GM12878 (cell line): ENCODE measurements around the gene FMNL2.

Source experiments
- CEBPB ChIP-seq, 2 experiments: fragments of 150-350 bp in 1 of 2; IDR thresholded peaks; 2 replicates each; pipeline ENCODE4 v1.6.1; 2012 to 2014; ENCODE audit warnings: low read depth in 2 of 2, low read length in 2 of 2, borderline replicate concordance in 1 of 2, inconsistent platforms in 1 of 2
- CREB1 ChIP-seq: IDR thresholded peaks from 2 replicates; pipeline ENCODE4 v1.6.1; 2012; ENCODE audit warnings: low read depth, mild to moderate bottlenecking, inconsistent platforms
- CTCF ChIP-seq, 3 experiments: IDR thresholded peaks in 2 of 3; conservative IDR thresholded peaks in 1 of 3; 2 replicates each; pipeline ENCODE4 v1.5.1; 2011; ENCODE audit warnings: low read depth in 3 of 3, low read length in 3 of 3, mild to moderate bottlenecking in 3 of 3, control low read depth in 2 of 3, moderate library complexity in 2 of 3, inconsistent platforms in 1 of 3, mixed read lengths in 1 of 3; ENCODE audit not compliant: control insufficient read depth in 2 of 3, insufficient read depth in 1 of 3; ENCODE audit errors: extremely low read depth in 1 of 3
- EED ChIP-seq: sonication (generic); IDR thresholded peaks from 2 replicates; pipeline ENCODE4 v1.6.1; 2016; ENCODE audit warnings: antibody characterized with exemption, low read depth
- ELK1 ChIP-seq: IDR thresholded peaks from 2 replicates; pipeline ENCODE4 v1.6.1; 2012; ENCODE audit warnings: low read depth, low read length, improper control_type of control experiment
- KDM1A ChIP-seq: fragments of 200-600 bp; sonication (generic); IDR thresholded peaks from 2 replicates; pipeline ENCODE4 v1.6.1; 2016; ENCODE audit warnings: borderline replicate concordance
- MYC ChIP-seq: IDR thresholded peaks from 2 replicates; pipeline ENCODE4 v1.6.1; 2011; ENCODE audit warnings: mild to moderate bottlenecking, low read length, moderate library complexity, inconsistent platforms; ENCODE audit not compliant: insufficient read depth, insufficient replicate concordance, insufficient read length, severe bottlenecking
- NFIC ChIP-seq: IDR thresholded peaks from 2 replicates; pipeline ENCODE4 v1.6.1; 2012; ENCODE audit warnings: low read depth, mild to moderate bottlenecking, inconsistent platforms, low read length, moderate library complexity
- NR2C2 ChIP-seq: IDR thresholded peaks from 2 replicates; pipeline ENCODE4 v1.6.1; 2011; ENCODE audit warnings: borderline replicate concordance, low read depth; ENCODE audit not compliant: control insufficient read depth, insufficient read length
- POLR2A ChIP-seq: IDR thresholded peaks from 2 replicates; pipeline ENCODE4 v1.6.1; 2011; ENCODE audit warnings: low read depth, mild to moderate bottlenecking, low read length
- POLR2AphosphoS5 ChIP-seq: IDR thresholded peaks from 2 replicates; pipeline ENCODE4 v1.6.1; 2011; ENCODE audit warnings: mild to moderate bottlenecking, low read length, inconsistent platforms
- RAD21 ChIP-seq: IDR thresholded peaks from 2 replicates; pipeline ENCODE4 v1.6.1; 2011; ENCODE audit warnings: mild to moderate bottlenecking, low read depth, low read length, moderate library complexity; ENCODE audit not compliant: insufficient read depth
- TBL1XR1 ChIP-seq: IDR thresholded peaks from 2 replicates; pipeline ENCODE4 v1.6.1; 2012; ENCODE audit warnings: low read depth, low read length, improper control_type of control experiment
- TF ChIP-seq, protein P1 (sequence below): fragments of 450-650 bp; IDR thresholded peaks from 2 replicates; pipeline ENCODE4 v1.6.1; 2017; ENCODE audit warnings: mild to moderate bottlenecking, moderate library complexity

DNA sequence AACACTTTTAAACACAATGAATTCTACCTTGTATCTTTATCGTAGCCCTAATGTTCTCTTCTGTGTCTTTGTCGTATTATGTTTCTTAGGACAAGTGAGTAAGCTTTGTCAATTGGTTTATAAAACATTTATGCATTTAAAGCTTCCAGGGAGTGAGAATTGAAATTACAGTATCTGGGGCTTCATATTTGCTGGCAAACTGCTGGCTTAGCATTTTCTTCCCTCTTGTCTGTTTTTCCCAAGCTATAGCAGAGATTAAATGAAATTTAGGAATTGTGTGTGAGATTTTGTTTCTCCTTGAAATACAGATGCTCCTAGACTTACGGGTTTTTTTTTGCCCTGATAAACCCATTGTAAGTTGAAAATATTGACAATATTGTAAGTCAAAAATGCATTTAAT lies 73.3 kb downstream of the FMNL2 start:
- no peak for TF ChIP-seq RAD21
- no peak for TF ChIP-seq POLR2A
- TF ChIP-seq CREB1, result no peak
- no peak for TF ChIP-seq CTCF (IDR thresholded peaks at IDR 0.05 in 2 of 3, conservative IDR thresholded peaks at IDR 0.05 in 1 of 3; ENCODE audit: control insufficient read depth in 2 of 3, extremely low read depth in 1 of 3, insufficient read depth in 1 of 3, low read depth in 3 of 3, low read length in 3 of 3)
- TF ChIP-seq TBL1XR1, result no peak
- no peak for TF ChIP-seq ELK1
- TF ChIP-seq MYC, result no peak
- no peak for TF ChIP-seq EED
- TF ChIP-seq, protein P1, sequence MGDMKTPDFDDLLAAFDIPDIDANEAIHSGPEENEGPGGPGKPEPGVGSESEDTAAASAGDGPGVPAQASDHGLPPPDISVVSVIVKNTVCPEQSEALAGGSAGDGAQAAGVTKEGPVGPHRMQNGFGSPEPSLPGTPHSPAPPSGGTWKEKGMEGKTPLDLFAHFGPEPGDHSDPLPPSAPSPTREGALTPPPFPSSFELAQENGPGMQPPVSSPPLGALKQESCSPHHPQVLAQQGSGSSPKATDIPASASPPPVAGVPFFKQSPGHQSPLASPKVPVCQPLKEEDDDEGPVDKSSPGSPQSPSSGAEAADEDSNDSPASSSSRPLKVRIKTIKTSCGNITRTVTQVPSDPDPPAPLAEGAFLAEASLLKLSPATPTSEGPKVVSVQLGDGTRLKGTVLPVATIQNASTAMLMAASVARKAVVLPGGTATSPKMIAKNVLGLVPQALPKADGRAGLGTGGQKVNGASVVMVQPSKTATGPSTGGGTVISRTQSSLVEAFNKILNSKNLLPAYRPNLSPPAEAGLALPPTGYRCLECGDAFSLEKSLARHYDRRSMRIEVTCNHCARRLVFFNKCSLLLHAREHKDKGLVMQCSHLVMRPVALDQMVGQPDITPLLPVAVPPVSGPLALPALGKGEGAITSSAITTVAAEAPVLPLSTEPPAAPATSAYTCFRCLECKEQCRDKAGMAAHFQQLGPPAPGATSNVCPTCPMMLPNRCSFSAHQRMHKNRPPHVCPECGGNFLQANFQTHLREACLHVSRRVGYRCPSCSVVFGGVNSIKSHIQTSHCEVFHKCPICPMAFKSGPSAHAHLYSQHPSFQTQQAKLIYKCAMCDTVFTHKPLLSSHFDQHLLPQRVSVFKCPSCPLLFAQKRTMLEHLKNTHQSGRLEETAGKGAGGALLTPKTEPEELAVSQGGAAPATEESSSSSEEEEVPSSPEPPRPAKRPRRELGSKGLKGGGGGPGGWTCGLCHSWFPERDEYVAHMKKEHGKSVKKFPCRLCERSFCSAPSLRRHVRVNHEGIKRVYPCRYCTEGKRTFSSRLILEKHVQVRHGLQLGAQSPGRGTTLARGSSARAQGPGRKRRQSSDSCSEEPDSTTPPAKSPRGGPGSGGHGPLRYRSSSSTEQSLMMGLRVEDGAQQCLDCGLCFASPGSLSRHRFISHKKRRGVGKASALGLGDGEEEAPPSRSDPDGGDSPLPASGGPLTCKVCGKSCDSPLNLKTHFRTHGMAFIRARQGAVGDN, result no peak
- TF ChIP-seq KDM1A, result no peak
- TF ChIP-seq POLR2AphosphoS5, result no peak
- TF ChIP-seq CEBPB (IDR thresholded peaks at IDR 0.05; ENCODE audit: borderline replicate concordance in 1 of 2, low read depth in 2 of 2, low read length in 2 of 2), result no peak
- TF ChIP-seq NR2C2, result no peak
- TF ChIP-seq NFIC, result no peak
